Retinal pigment epithelial cell (primary cell): ENCODE results near the gene NEDD9.

ENCODE experiments used
- DNase-seq: peaks from one replicate; pipeline ENCODE4 v3.0.0-alpha.2; 2010; ENCODE audit warnings: low read depth
- H3K4me3 ChIP-seq: 2 replicates; pipeline ENCODE4 v1.5.1; 2011; ENCODE audit warnings: mild to moderate bottlenecking, low read length, control low read depth, moderate library complexity
- CTCF ChIP-seq: conservative IDR thresholded peaks from 2 replicates; pipeline ENCODE4 v1.5.1; 2011; ENCODE audit warnings: low read depth, low read length, control low read depth, inconsistent platforms

The NEDD9 gene

GRCh38 chr6:11206576-11206975 lies 25.9 kb downstream of the NEDD9 start:
- H3K4me3 ChIP-seq: no peak overlapping the region
- DNase-seq: no peak
- no peak for TF ChIP-seq CTCF

GRCh38 chr6:11204794-11205366 lies 27.6 kb downstream of the NEDD9 start:
- H3K4me3 ChIP-seq: no peak overlapping the region
- TF ChIP-seq CTCF: no peak
- DNase-seq: no peak

- no peak for TF ChIP-seq CTCF
- DNase-seq: no peak
- H3K4me3 ChIP-seq: no peak overlapping the region
Observed at GRCh38 chr6:11204005-11204399, 28.5 kb downstream of the NEDD9 start.

GRCh38 chr6:11203306-11204004 lies 29.0 kb downstream of the NEDD9 start:
- no peak overlapping the region for H3K4me3 ChIP-seq
- no peak for TF ChIP-seq CTCF
- DNase-seq: no peak

GRCh38 chr6:11202513-11203305 lies 29.8 kb downstream of the NEDD9 start:
- TF ChIP-seq CTCF: no peak
- H3K4me3 ChIP-seq: no peak overlapping the region
- DNase-seq: no peak

- no peak for TF ChIP-seq CTCF
- H3K4me3 ChIP-seq: no peak overlapping the region
- DNase-seq: no peak
Observed at GRCh38 chr6:11201772-11202512, 30.5 kb downstream of the NEDD9 start.
